GM12878 (cell line): ENCODE measurements around the gene KIRREL3. TPM values are rescaled to one million over a fixed set of nuclear protein-coding genes. Genes with fewer than 3 reads are reported as not detected.

Source experiments
- ATAC-seq: fragments of 200-7000 bp; cut with Tn5 transposase; 3 replicates; pipeline ENCODE4 v1.9.1; 2020; ENCODE audit warnings: mild to moderate bottlenecking, moderate library complexity
- BruUV-seq: library from RNA; stranded (reverse); fragments of 400-500 nt; replicated peaks from 2 replicates; lab custom pipeline; 2021; lab: Mats Ljungman, UMichigan
- CTCF ChIA-PET: fragments of 300-600 bp; sonication (Branson Sonifier 250); formaldehyde crosslinking; extraction: SDS; loops from one replicate; lab custom pipeline; 2021; ENCODE audit warnings: inconsistent platforms; lab: Yijun Ruan, JAX
- POLR2A ChIA-PET: fragments of 350-600 bp; formaldehyde crosslinking; extraction: SDS; loops from one replicate; lab custom pipeline; 2021; ENCODE audit warnings: inconsistent platforms; lab: Charles Lee
- RAD21 ChIA-PET: fragments of 300-600 bp; sonication (Branson Sonifier 250); formaldehyde crosslinking; loops from one replicate; lab custom pipeline; 2023; ENCODE audit warnings: antibody characterized with exemption; ENCODE audit not compliant: unreplicated experiment; lab: Charles Lee
- SMC1A ChIA-PET: fragments of 300-600 bp; sonication (Branson Sonifier 250); formaldehyde crosslinking; loops from one replicate; lab custom pipeline; 2023; ENCODE audit not compliant: unreplicated experiment, uncharacterized antibody; lab: Charles Lee
- DNase-seq: peaks from one replicate; pipeline ENCODE4 v3.0.0-alpha.2; 2011; ENCODE audit warnings: low read depth, low spot score
- FAIRE-seq: peaks from 3 replicates; lab custom pipeline; 2011; peaks lifted over from hg19 to GRCh38; lab: Jason Lieb, UNC
- H2AFZ ChIP-seq: 2 replicates; pipeline ENCODE4 v1.6.0; 2011; ENCODE audit warnings: low read depth, low read length, control low read depth; ENCODE audit not compliant: control insufficient read depth
- H3K27ac ChIP-seq: 2 replicates; pipeline ENCODE4 v1.5.1; 2011; ENCODE audit warnings: control low read depth; ENCODE audit not compliant: control insufficient read depth, insufficient read depth
- H3K27me3 ChIP-seq, 2 experiments: replicated peaks in 1 of 2; 2 replicates each; pipeline versions ENCODE4 v1.6.0 to v1.6.1; 2011; ENCODE audit warnings: low read length in 1 of 2; ENCODE audit not compliant: control insufficient read depth in 2 of 2, insufficient read depth in 2 of 2
- H3K36me3 ChIP-seq, 2 experiments: 2 replicates each; pipeline ENCODE4 v1.5.1; 2011; ENCODE audit warnings: low read length in 1 of 2; ENCODE audit not compliant: control insufficient read depth in 2 of 2, insufficient read depth in 2 of 2
- H3K4me1 ChIP-seq: 2 replicates; pipeline ENCODE4 v1.6.1; 2011; ENCODE audit warnings: mild to moderate bottlenecking, low read length, moderate library complexity, mixed read lengths; ENCODE audit not compliant: control insufficient read depth, insufficient read depth
- H3K4me2 ChIP-seq: 2 replicates; pipeline ENCODE4 v1.6.0; 2011; ENCODE audit warnings: control low read depth; ENCODE audit not compliant: control insufficient read depth, insufficient read depth
- H3K4me3 ChIP-seq: fragments of 200-600 bp; sonication (generic); 2 replicates; pipeline ENCODE4 v1.5.1; 2016
- H3K79me2 ChIP-seq: 2 replicates; pipeline ENCODE4 v1.6.0; 2011; ENCODE audit warnings: low read length; ENCODE audit not compliant: control insufficient read depth, insufficient read depth
- H3K9ac ChIP-seq: 2 replicates; pipeline ENCODE4 v1.8.0; 2011; ENCODE audit warnings: low read length, control low read depth, mixed read lengths; ENCODE audit not compliant: control insufficient read depth, insufficient read depth
- H3K9me3 ChIP-seq: replicated peaks from 3 replicates; pipeline ENCODE4 v1.5.1; 2011; ENCODE audit warnings: mild to moderate bottlenecking, low read length; ENCODE audit not compliant: control insufficient read depth, insufficient read depth
- H4K20me1 ChIP-seq: 2 replicates; pipeline ENCODE4 v1.6.0; 2011; ENCODE audit not compliant: control insufficient read depth, insufficient read depth
- BCL3 ChIP-seq: IDR thresholded peaks from 2 replicates; pipeline ENCODE4 v1.6.1; 2011; ENCODE audit warnings: borderline replicate concordance, low read depth, mild to moderate bottlenecking, moderate library complexity, low read length; ENCODE audit not compliant: insufficient read depth, poor library complexity, severe bottlenecking
- CREM ChIP-seq: IDR thresholded peaks from 2 replicates; pipeline ENCODE4 v1.6.1; 2014; ENCODE audit warnings: antibody characterized with exemption, low read depth
- E2F8 ChIP-seq: fragments of 450-650 bp; IDR thresholded peaks from 2 replicates; pipeline ENCODE4 v1.6.1; 2018; ENCODE audit warnings: mild to moderate bottlenecking, low read depth, moderate library complexity; ENCODE audit not compliant: partially characterized antibody
- EP300 ChIP-seq, 2 experiments: fragments of 150-350 bp in 1 of 2; IDR thresholded peaks; 2 replicates each; pipeline ENCODE4 v1.6.1; 2011 to 2012; ENCODE audit warnings: low read depth in 2 of 2, low read length in 2 of 2, borderline replicate concordance in 1 of 2, improper control_type of control experiment in 1 of 2, inconsistent platforms in 1 of 2; ENCODE audit not compliant: control insufficient read depth in 1 of 2
- HCFC1 ChIP-seq: fragments of 150-350 bp; IDR thresholded peaks from 2 replicates; pipeline ENCODE4 v1.6.1; 2014; ENCODE audit warnings: low read length
- MEF2A ChIP-seq: IDR thresholded peaks from 2 replicates; pipeline ENCODE4 v1.6.1; 2011; ENCODE audit warnings: low read depth, mild to moderate bottlenecking, low read length, moderate library complexity; ENCODE audit not compliant: insufficient read depth
- RELB ChIP-seq: fragments of 450-650 bp; IDR thresholded peaks from 2 replicates; pipeline ENCODE4 v1.6.1; 2017; ENCODE audit warnings: low read depth, mild to moderate bottlenecking, moderate library complexity
- SMC3 ChIP-seq: IDR thresholded peaks from 2 replicates; pipeline ENCODE4 v1.6.1; 2011; ENCODE audit warnings: low read length, improper control_type of control experiment, borderline replicate concordance
- TAF1 ChIP-seq: IDR thresholded peaks from 2 replicates; pipeline ENCODE4 v1.6.1; 2011; ENCODE audit warnings: mild to moderate bottlenecking, low read depth, low read length, borderline replicate concordance
- YY1 ChIP-seq: IDR thresholded peaks from 2 replicates; pipeline ENCODE4 v1.6.1; 2011; ENCODE audit warnings: low read depth, mild to moderate bottlenecking, low read length
- ZBTB11 ChIP-seq: fragments of 450-650 bp; formaldehyde crosslinking; IDR thresholded peaks from 2 replicates; pipeline ENCODE4 v1.5.0; 2022; ENCODE audit warnings: mild to moderate bottlenecking, missing genetic modification characterization
- WGBS: methylation state at CpG from one replicate; pipeline ENCODE4 v1.1.6; 2016; ENCODE audit warnings: low lambda C conversion rate; ENCODE audit not compliant: insufficient replicate concordance, insufficient coverage; ENCODE audit errors: missing lambda C conversion rate; 5-methylcytosine and 5-hydroxymethylcytosine counted together
- in situ Hi-C: fragments of 300-500 bp; cut with MboI; formaldehyde crosslinking; loops from 9 replicates; pipeline ENCODE4 v1.14.3; 2018; ENCODE audit warnings: mixed read lengths
- intact Hi-C: fragments of 100-400 bp; cut with micrococcal nuclease; formaldehyde crosslinking; loops from one replicate; pipeline ENCODE4 v1.14.2; 2022; ENCODE audit not compliant: unreplicated experiment
- polyA plus RNA-seq, 11 experiments: library from polyadenylated mRNA; depleted of rRNA in 4 of 11; unstranded in 6 of 11; stranded (reverse) in 5 of 11; fragments of >200 nt; fragmentation: Nextera tagmentation in 4 of 11; fragmentation: Illumina TruSeq in 1 of 11; extraction: Ambion mirVana in 4 of 11; extraction: Trizol in 1 of 11; gene quantifications; 1 replicate in 1 of 11; 2 replicates in 10 of 11; pipeline versions ENCODE4 v1.2.1 to v1.2.3, GENCODE V29; 2011 to 2016; ENCODE audit warnings: inconsistent platforms in 2 of 11, missing spikeins in 2 of 11, low read depth in 1 of 11
- total RNA-seq, 4 experiments: library from RNA; depleted of rRNA in 3 of 4; stranded (reverse); fragments of >200 nt in 3 of 4; fragmentation: Illumina TruSeq in 1 of 4; extraction: Trizol in 1 of 4; gene quantifications; 2 replicates each; pipeline versions ENCODE4 v1.2.1 to v1.2.3, GENCODE V29; 2013 to 2021

Gene KIRREL3
- total and polyA plus RNA-seq, 10 of the 15 experiments (the other 5 are each of a cell fraction or from before 2014, with no cell fraction given) = under 0.01 TPM; not detected in 9

- TF ChIP-seq BCL3 (no peak), TAF1 (no peak)
These were observed 49.6 kb upstream of the KIRREL3 start (continued) for GRCh38 chr11:127050186-127050585.

GRCh38 chr11:127049486-127049885 lies 48.9 kb upstream of the KIRREL3 start:
- WGBS = 5% methylated on average over 2 of the region's 2 CpGs
- H3K9ac ChIP-seq = no peak overlapping the region
- no peak overlapping the region for H3K4me2 ChIP-seq
- in situ Hi-C loops (no loop called here), intact Hi-C loops (no loop called here)
- no peak overlapping the region for H2AFZ ChIP-seq
- ChIA-PET CTCF (interaction anchor here (0.8 to 2.4 kb wide), 2 partner anchors 10 to 15 kb away, joined by 3 to 5 read pairs; no protein-coding TSS in a partner anchor), RAD21 (no interaction called here), SMC1A (interaction anchor here (0.6 kb wide), 1 partner anchor 477 kb away, joined by 3 read pairs; no protein-coding TSS in a partner anchor), POLR2A (no interaction called here)
- H3K4me1 ChIP-seq = no peaks in the 10 kb centered on the region
- H3K36me3 ChIP-seq = no peaks in the 10 kb centered on the region
- DNase-seq = no peak
- no TSS peak for BruUV-seq
- no peaks in the 10 kb centered on the region for H3K27me3 ChIP-seq
- no peak overlapping the region for H3K4me3 ChIP-seq
- no peak for FAIRE-seq
- H3K9me3 ChIP-seq = no peaks in the 10 kb centered on the region
- ATAC-seq = no peak
- H3K27ac ChIP-seq = no peak overlapping the region
- H4K20me1 ChIP-seq = no peaks in the 10 kb centered on the region
- no peaks in the 10 kb centered on the region for H3K79me2 ChIP-seq
- no peak for TF ChIP-seq YY1
- no peak for TF ChIP-seq CREM
- no peak for TF ChIP-seq EP300 (IDR thresholded peaks at IDR 0.05; ENCODE audit: borderline replicate concordance in 1 of 2, control insufficient read depth in 1 of 2, low read depth in 2 of 2, low read length in 2 of 2)
- TF ChIP-seq RELB = no peak
- TF ChIP-seq SMC3 = no peak
- TF ChIP-seq MEF2A = no peak
- TF ChIP-seq HCFC1 = no peak
- TF ChIP-seq E2F8 = no peak
- TF ChIP-seq ZBTB11 (CRISPR knock-in tag) = no peak
